Sciatic nerve (tissue), 2 donors: ENCODE measurements around the gene MACROD2. TPM values are rescaled to one million over a fixed set of nuclear protein-coding genes. Genes with fewer than 3 reads are reported as not detected.
"Not testable (repeated sequence)": the region's sequence is repeated elsewhere in the genome, so short reads cannot be mapped to it uniquely, and the experiment has no call there.

Experiments used
- ATAC-seq: fragments of 200-7000 bp; cut with Tn5 transposase; one replicate; pipeline ENCODE4 v1.9.1; 2020; ENCODE audit warnings: mild to moderate bottlenecking, moderate library complexity
- DNase-seq: peaks from one replicate; pipeline ENCODE4 v3.0.0-alpha.2; 2020; ENCODE audit warnings: low spot score
- intact Hi-C: fragments of 100-400 bp; cut with DNase I; formaldehyde crosslinking; loops from one replicate; pipeline ENCODE4 v1.14.2; 2022
- total RNA-seq: library from RNA; stranded (reverse); fragmentation: NEBNext Ultra II Directional; extraction: Animal tissue kit (Norgen Biotek cat#: 25700); gene quantifications from one replicate; pipeline ENCODE4 v1.2.1, GENCODE V29; 2021
- donor health status: DM: no; HTN: no; CAD: no.
- donor health status: DM: no; HTN: no; CAD: no.

The MACROD2 gene
- total RNA-seq, 1 donor from 2014 or later = 13.8 TPM

DNA sequence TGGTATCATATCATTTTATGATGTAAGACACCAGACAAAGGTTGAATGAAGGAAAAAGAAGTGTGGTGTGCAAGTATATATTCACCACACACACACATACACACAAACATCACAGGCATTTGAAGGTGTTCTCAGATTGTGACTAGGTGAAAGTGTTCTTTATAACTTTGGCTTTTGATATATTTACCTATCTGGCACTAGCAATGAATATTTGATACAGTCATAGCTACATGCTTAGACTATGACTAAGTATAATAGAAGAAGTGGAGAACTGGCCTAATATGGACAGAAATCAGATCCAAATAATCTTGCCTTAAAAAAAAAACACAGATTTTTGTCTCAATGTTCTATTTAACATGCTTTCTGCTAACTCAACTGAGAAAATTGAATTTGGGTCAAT, 1768.0 kb downstream of the MACROD2 start:
- intact Hi-C loops = no loop called here
- no peak for ATAC-seq
- DNase-seq = no peak

DNA sequence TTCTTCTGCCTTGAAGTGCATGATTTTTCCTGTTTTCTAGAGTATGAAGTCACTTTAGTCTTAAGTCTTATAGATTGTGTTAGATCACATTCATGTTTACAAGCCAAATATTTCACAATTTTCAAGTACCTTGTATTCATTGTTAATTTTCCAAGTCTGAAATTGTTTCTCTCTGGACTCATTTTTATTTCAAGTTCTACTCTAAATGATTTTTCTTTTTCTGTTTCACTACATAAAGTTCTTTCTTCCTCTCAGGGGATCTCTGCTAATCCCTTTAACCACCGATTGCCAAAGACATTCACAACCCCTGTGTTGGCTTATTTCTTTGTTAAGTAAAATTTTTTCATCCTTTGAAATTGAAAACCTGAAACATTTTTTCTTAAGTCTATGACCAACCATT, 1772.3 kb downstream of the MACROD2 start:
- DNase-seq (no peak), ATAC-seq (peak; percentile 53)
- intact Hi-C loops = no loop called here

DNA sequence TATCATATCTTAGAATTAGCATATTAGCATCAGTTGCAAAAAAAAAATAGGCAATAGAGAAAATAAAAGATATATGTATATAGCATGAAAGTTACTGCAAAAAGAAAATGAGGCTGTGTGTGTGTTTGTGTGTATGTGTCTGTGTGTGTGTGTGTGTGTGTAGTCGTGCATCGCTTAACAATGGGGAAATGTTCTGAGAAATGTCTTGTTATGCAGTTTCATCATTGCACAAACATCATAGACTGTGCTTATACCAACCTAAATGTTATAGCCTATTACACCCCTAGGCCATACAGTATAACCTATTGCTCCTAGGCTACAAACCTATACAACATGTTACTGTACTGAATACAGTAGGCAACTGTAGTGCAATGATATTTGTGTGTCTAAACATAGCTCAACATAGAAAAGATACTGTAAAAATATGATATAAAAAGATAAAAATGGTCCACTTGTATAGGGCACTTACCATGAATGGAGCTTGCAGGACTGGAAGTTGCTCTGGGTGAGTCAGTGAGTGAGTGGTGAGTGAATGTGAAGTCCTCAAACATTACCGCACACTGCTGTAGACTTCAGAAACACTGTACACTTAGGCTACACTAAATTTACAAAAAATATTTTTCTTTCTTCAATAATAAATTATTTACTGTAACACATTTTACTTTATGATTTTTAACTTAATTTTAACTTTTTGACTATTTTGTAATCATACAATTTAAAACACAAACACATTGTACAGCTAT, 1772.9 kb downstream of the MACROD2 start:
- intact Hi-C loops = no loop called here
- ATAC-seq (no peak), DNase-seq (no peak)

DNA sequence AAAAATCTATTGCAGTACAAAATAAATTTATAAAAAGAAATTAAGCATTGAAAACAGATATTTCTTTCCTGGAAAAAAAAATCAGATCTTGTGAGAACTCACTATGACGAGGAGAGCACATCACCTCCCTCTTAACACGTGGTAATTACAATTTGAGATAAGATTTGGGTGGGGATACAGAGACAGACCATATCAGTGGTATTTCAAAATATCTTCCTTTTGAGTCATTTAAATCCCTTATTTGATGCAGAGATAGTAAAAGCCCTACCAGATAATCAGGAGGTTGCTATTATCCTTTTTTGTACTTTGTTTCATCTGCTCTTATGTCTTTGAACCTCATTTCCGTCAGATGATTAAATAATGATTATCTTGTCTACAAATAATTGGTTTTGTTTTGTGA, 1777.5 kb downstream of the MACROD2 start:
- intact Hi-C loops = no loop called here
- DNase-seq (no peak), ATAC-seq (no peak)

DNA sequence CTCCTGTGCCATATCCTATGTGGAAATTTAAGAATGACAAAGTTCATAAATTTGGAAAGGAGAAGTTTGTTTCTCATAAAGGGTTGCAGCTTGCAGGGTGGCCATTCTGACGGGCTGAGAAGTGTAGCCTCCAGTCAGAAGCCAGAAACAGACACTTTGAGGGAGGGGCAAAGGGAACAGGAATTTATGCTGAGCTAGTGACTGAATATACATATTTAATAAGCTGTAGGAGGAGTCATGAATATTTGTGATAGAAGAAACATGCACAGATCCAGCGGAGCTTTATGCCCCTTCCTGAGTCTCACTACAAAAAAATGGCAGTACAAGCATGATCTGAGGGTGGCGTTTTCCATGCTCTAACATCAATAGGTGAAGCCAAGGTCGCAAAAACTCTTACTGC, 1779.6 kb downstream of the MACROD2 start:
- intact Hi-C loops = no loop called here
- no peak for ATAC-seq
- no peak for DNase-seq

DNA sequence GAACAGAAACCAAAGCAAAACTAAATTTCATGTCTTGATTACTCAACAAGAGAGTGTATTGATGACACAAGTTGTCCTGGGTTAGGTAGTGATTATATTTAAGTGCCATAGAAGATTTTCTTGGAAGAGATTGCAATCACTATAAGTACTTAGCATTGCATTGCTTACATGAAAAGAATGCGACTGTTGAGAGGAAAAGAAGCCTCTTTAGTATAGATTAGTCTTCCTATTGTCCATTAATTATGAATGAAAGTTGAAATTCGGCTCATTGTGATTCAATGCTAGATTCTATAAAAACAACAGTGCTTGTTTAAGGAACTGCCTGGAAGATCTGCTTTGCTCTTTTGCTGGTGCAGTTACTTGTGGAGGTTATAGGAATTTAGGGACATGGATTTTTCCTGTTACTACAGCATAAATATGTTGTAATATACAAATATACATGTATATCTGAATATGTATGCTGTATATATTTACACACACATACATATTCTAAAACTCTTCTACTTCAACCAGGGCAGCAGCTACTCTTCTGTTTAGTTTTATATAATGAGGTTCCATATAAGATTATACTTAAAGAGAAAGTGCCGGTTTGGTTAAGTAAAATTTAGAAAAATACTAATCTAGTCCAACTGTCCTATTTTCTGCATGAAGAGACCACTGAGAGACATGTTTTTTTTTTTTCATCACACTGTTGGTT, 1781.6 kb downstream of the MACROD2 start:
- DNase-seq (no peak), ATAC-seq (no peak)
- intact Hi-C loops = no loop called here

DNA sequence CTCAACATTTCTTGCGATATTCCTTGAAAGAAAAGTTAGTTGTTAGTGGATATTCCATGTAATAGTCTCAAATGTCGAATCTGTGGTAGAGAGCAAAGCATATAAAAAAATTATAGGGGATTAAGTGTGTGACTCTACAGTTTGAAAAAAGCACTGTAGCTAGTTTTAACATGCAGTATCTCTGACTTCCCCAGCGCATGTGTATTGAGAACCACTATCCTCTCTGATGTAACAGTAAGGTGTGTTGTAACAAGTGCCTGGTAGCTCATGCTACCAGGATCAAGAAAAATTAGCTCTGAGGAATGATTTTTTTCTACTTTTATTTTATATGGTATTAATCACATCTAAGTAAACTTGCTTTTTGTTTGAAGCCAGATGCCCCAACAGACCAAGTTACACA, 1788.7 kb downstream of the MACROD2 start:
- DNase-seq = no peak
- ATAC-seq = no peak
- intact Hi-C loops = no loop called here

DNA sequence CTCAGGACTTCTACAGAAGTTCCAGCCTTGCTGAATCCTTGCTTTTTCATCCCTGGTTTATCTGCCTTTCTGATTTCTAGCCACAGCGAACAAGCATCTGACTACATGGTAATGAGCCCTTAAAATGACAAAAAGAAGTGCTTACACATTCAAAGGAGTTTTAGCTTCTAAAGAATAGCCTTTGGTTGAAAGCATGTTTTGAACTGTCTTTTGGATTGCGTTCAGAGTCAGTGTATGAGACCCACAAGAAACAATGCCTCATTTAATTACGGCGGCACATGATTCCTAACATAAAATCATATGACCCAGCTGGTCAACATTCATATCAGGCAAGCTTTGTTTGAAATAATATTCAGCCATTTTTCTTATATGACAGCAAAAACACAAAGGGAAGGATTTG, 1793.8 kb downstream of the MACROD2 start:
- DNase-seq = no peak
- intact Hi-C loops = no loop called here
- ATAC-seq = peak; percentile 78

GRCh38 chr20:15792855-15793254, 1797.5 kb downstream of the MACROD2 start:
- DNase-seq (no peak), ATAC-seq (no peak)
- intact Hi-C loops = no loop called here

GRCh38 chr20:15794409-15794808, 1799.1 kb downstream of the MACROD2 start:
- DNase-seq (no peak), ATAC-seq (no peak)
- intact Hi-C loops = no loop called here

GRCh38 chr20:15795305-15796019, 1800.1 kb downstream of the MACROD2 start:
- intact Hi-C loops = no loop called here
- no peak for DNase-seq

GRCh38 chr20:15799871-15800270, 1804.6 kb downstream of the MACROD2 start:
- ATAC-seq = no peak
- intact Hi-C loops = no loop called here

More at GRCh38 chr20:15795305-15796019, 1800.1 kb downstream of the MACROD2 start:
- no peak for ATAC-seq

DNA sequence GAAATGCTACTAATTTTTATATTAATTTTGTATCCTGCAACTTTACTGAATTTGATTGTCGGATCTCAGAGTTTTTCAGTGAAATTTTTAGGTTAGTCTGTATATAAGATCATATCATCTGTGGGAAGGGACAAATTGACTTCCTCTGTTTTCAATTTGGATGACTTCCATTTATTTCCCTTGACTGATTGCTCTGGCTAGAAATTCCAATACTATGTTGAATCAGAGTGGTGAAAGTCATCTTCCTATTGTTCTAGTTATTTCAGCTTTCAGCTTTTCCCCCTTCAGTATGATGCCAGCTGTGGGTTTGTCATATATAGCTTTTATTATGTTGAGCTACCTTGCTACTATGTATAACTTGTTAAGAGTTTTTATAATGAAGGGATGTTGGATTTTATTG, 1806.7 kb downstream of the MACROD2 start:
- DNase-seq (no peak), ATAC-seq (no peak)
- intact Hi-C loops = no loop called here

More at GRCh38 chr20:15799871-15800270, 1804.6 kb downstream of the MACROD2 start:
- no peak for DNase-seq

DNA sequence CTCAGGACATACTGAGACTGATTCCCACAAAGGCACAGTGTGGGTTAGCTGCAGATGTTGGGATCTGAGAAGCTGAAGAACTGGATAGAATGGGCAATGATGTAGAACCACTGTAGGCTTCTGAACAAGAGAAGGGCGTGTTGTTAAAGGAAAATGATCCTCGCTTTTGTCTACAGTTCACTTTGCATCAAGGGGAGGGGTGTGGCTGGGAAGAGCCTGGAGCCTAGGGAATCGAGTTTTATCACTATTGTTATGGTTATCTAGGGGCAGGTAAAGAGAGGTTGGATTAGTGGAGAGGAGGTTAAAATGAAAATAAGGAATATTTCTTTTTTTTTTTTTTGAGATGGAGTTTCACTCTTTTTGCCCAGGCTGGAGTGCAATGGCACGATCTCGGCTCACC, 1809.8 kb downstream of the MACROD2 start:
- ATAC-seq (no peak), DNase-seq (no peak)
- intact Hi-C loops = no loop called here

GRCh38 chr20:15806105-15806504, 1810.8 kb downstream of the MACROD2 start:
- ATAC-seq (no peak), DNase-seq (no peak)
- intact Hi-C loops = no loop called here

DNA sequence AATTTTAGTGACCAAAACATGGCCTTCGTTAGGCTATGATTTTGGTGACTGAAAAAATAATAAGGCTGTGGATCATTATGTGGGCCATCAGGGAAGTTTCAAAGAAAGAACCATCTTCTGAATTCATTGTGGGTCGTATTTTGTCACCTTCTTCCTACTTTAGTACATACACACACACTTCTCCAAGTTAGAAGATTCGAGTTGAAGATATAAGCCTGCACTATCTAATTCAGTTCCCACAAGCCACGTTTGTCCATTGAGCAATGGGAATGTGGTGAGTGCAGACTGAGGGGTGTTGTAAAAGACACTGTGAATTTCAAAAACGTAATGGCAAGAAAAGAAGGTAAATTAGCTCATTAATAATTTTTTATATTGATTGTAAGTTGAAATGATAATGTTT, 1812.0 kb downstream of the MACROD2 start:
- intact Hi-C loops = no loop called here
- DNase-seq = no peak
- ATAC-seq = no peak

DNA sequence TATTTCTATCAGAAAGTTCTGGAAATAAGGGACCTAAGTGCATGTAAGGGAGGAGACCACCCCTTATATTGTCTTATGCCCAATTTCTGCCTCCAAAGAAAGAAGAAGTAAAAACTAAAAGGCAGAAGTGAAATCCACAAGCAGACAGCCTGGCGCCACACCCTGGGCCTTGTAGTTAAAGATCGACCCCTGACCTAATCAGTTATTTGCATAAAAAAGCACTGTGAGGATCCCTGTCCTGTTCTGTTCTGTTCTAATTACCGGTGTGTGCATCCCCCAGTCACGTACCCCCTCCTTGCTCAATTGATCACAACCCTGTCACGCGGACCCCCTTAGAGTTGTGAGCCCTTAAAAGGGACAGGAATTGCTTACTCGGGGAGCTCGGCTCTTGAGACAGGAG, 1812.5 kb downstream of the MACROD2 start:
- DNase-seq, intact Hi-C loops, ATAC-seq: not testable (repeated sequence)

DNA sequence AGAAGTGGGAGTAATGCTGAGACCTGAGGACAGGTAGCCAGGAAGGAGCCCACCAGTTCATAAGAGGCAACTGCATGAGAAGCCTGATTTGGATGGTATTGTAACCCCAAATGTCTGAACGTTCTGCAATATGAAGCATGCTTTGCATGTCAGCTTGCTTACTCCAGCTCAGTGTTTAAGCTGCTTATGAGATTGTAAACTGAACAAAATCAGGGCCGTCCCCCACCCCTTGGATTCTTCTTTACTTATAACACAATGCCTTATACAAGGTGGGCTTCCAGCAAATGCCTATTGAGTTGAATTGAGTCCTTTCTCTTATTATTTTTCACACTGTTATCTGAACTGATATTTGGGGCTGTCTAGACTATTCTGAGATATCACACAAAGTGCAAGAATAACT, 1816.6 kb downstream of the MACROD2 start:
- ATAC-seq (no peak), DNase-seq (no peak)
- intact Hi-C loops = no loop called here

DNA sequence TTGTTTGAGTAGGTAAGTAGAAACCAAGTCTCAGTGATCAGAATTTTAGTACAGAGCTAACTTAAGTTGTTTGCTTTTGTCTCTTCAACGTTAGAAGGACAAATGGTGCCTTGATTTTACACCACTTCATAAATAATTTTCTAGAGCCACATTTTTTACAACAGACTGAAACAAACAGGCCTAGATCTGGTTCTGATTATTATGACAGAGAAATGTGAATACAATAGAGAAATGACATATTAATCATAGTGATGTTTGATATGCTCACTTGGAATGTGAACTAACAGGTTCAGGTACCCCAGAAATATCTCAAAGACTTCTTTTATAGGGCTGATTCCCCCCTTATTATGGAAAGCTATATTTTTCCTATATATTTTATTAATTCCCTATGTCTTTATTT, 1817.4 kb downstream of the MACROD2 start:
- DNase-seq (no peak), ATAC-seq (no peak)
- intact Hi-C loops = no loop called here

DNA sequence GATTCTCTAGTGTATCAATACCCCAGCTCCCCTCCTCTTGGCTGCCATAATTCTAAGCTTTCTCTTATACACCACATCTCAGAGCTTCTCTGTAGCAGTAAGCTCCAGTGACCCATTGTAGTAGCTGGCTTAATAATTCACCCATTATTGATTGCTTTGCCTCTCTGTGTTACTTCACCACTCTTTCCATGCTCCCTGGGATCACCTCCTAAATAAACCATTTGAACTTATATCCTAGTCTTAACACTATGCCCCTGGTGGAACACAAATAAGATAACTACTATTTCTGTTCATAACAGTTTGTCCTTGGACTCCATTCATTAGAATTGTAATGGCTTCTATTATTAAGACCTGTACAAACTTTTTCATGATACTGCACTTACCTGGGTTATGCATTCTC, 1819.0 kb downstream of the MACROD2 start:
- intact Hi-C loops = no loop called here
- DNase-seq (no peak), ATAC-seq (no peak)
